CD14-positive monocyte (primary cell): ENCODE results near the gene RAB40C. TPM values are rescaled to one million over a fixed set of nuclear protein-coding genes. Genes with fewer than 3 reads are reported as not detected.
A peak's percentile ranks its signal among the peaks of the same experiment; 100 is the strongest.

Experiments
- DNase-seq, 3 donors: peaks; one replicate each; pipeline ENCODE4 v3.0.0-alpha.2; 2011 to 2022
- H2AFZ ChIP-seq: 2 replicates; pipeline ENCODE4 v1.6.0; 2012; ENCODE audit warnings: mild to moderate bottlenecking, low read depth, low read length, inconsistent platforms; ENCODE audit not compliant: insufficient read depth, poor library complexity, severe bottlenecking
- H3K27ac ChIP-seq, 2 donors: 1 replicate in 1 of 2; 2 replicates in 1 of 2; pipeline ENCODE4 v1.5.1; 2012 to 2013; ENCODE audit warnings: low read length in 2 of 2, control low read depth in 1 of 2, inconsistent platforms in 1 of 2, low read depth in 1 of 2, mild to moderate bottlenecking in 1 of 2
- H3K27me3 ChIP-seq, 2 donors: one replicate each; pipeline versions ENCODE4 v1.6.0 to v1.6.1; 2011 to 2013; ENCODE audit warnings: low read length in 2 of 2; ENCODE audit not compliant: control insufficient read depth in 2 of 2, insufficient read depth in 2 of 2
- H3K36me3 ChIP-seq, 2 donors: replicated peaks in 1 of 2; 1 replicate in 1 of 2; 2 replicates in 1 of 2; pipeline versions ENCODE4 v1.5.1 to v1.6.1; 2012 to 2013; ENCODE audit warnings: low read length in 2 of 2, control low read depth in 1 of 2, inconsistent platforms in 1 of 2, mild to moderate bottlenecking in 1 of 2; ENCODE audit not compliant: insufficient read depth in 2 of 2, control insufficient read depth in 1 of 2
- H3K4me1 ChIP-seq, 2 donors: 1 replicate in 1 of 2; 2 replicates in 1 of 2; pipeline versions ENCODE4 v1.5.1 to v1.6.1; 2012 to 2013; ENCODE audit warnings: low read length in 2 of 2, control low read depth in 1 of 2, inconsistent platforms in 1 of 2, mild to moderate bottlenecking in 1 of 2, moderate library complexity in 1 of 2; ENCODE audit not compliant: insufficient read depth in 2 of 2, control insufficient read depth in 1 of 2
- H3K4me2 ChIP-seq: replicated peaks from 2 replicates; pipeline ENCODE3; 2012; ENCODE audit warnings: low read length, moderate library complexity, mild to moderate bottlenecking; ENCODE audit not compliant: poor library complexity, severe bottlenecking; ENCODE audit errors: extremely low read depth
- H3K4me3 ChIP-seq, 3 experiments: fragments of 200-600 bp in 1 of 3; sonication (generic) in 1 of 3; replicated peaks in 1 of 3; 1 replicate in 2 of 3; 2 replicates in 1 of 3; pipeline ENCODE4 v1.5.1; 2011 to 2013; ENCODE audit warnings: low read length in 3 of 3, mild to moderate bottlenecking in 3 of 3, control low read depth in 2 of 3, low read depth in 2 of 3, inconsistent platforms in 1 of 3, moderate library complexity in 1 of 3
- H3K79me2 ChIP-seq: 2 replicates; pipeline ENCODE4 v1.6.0; 2012; ENCODE audit warnings: mild to moderate bottlenecking, control low read depth, inconsistent platforms, low read length, moderate library complexity; ENCODE audit not compliant: insufficient read depth
- H3K9ac ChIP-seq: 2 replicates; pipeline ENCODE4 v1.6.0; 2017; ENCODE audit warnings: low read length, mild to moderate bottlenecking; ENCODE audit not compliant: insufficient read depth, poor library complexity, severe bottlenecking
- H3K9me3 ChIP-seq, 2 donors: replicated peaks in 1 of 2; 1 replicate in 1 of 2; 2 replicates in 1 of 2; pipeline versions ENCODE4 v1.5.1 to v1.6.1; 2012 to 2013; ENCODE audit warnings: low read length in 2 of 2, control low read depth in 1 of 2; ENCODE audit not compliant: control insufficient read depth in 1 of 2, insufficient read depth in 1 of 2
- H4K20me1 ChIP-seq: 2 replicates; pipeline ENCODE4 v1.6.0; 2012; ENCODE audit warnings: mild to moderate bottlenecking, low read length, control low read depth, moderate library complexity; ENCODE audit not compliant: insufficient read depth
- H3K27ac Mint-ChIP-seq, 7 donors: one replicate each; pipeline ENCODE4 v1.8.0; 2020; ENCODE audit warnings: mild to moderate bottlenecking in 7 of 7, mixed read lengths in 7 of 7, moderate library complexity in 6 of 7, inconsistent platforms in 2 of 7
- H3K27me3 Mint-ChIP-seq, 3 donors: one replicate each; pipeline ENCODE4 v1.8.0; 2021 to 2022; ENCODE audit warnings: low read depth in 3 of 3, mild to moderate bottlenecking in 3 of 3, mixed read lengths in 3 of 3, moderate library complexity in 3 of 3, inconsistent platforms in 1 of 3
- H3K36me3 Mint-ChIP-seq, 2 donors: one replicate each; pipeline ENCODE4 v1.8.0; 2020; ENCODE audit warnings: mixed read lengths in 2 of 2, inconsistent platforms in 1 of 2, mild to moderate bottlenecking in 1 of 2
- H3K4me1 Mint-ChIP-seq: one replicate; pipeline ENCODE4 v1.8.0; 2020; ENCODE audit warnings: mild to moderate bottlenecking, mixed read lengths
- H3K4me3 Mint-ChIP-seq, 2 donors: one replicate each; pipeline ENCODE4 v1.8.0; 2020; ENCODE audit warnings: mild to moderate bottlenecking in 2 of 2, mixed read lengths in 2 of 2, moderate library complexity in 1 of 2
- H3K9me3 Mint-ChIP-seq, 7 donors: one replicate each; pipeline ENCODE4 v1.8.0; 2020 to 2022; ENCODE audit warnings: mixed read lengths in 7 of 7, mild to moderate bottlenecking in 6 of 7, moderate library complexity in 6 of 7, inconsistent platforms in 2 of 7
- CTCF ChIP-seq: fragments of 200-600 bp; IDR thresholded peaks from one replicate; pipeline ENCODE4 v1.8.0; 2022; ENCODE audit warnings: antibody characterized with exemption, mild to moderate bottlenecking
- WGBS: methylation state at CpG from one replicate; pipeline ENCODE4 v1.1.5; 2013; ENCODE audit warnings: missing lambda C conversion rate; ENCODE audit not compliant: insufficient coverage; 5-methylcytosine and 5-hydroxymethylcytosine counted together
- intact Hi-C, 2 donors: fragments of 100-400 bp; cut with micrococcal nuclease; formaldehyde crosslinking; loops; one replicate each; pipeline versions ENCODE4 v1.15.0 to v1.15.1; 2023
- polyA plus RNA-seq, 3 donors: library from polyadenylated mRNA; depleted of rRNA in 1 of 3; unstranded in 2 of 3; stranded (reverse) in 1 of 3; fragments of 300-500 nt in 2 of 3; fragments of >200 nt in 1 of 3; fragmentation: Illumina TruSeq in 2 of 3; gene quantifications; 1 replicate in 2 of 3; 2 replicates in 1 of 3; pipeline ENCODE4 v1.2.3, GENCODE V29; 2012 to 2021

Gene RAB40C
- polyA plus RNA-seq, 3 donors: 10.0 to 22.6 (median 10.9) TPM

DNA sequence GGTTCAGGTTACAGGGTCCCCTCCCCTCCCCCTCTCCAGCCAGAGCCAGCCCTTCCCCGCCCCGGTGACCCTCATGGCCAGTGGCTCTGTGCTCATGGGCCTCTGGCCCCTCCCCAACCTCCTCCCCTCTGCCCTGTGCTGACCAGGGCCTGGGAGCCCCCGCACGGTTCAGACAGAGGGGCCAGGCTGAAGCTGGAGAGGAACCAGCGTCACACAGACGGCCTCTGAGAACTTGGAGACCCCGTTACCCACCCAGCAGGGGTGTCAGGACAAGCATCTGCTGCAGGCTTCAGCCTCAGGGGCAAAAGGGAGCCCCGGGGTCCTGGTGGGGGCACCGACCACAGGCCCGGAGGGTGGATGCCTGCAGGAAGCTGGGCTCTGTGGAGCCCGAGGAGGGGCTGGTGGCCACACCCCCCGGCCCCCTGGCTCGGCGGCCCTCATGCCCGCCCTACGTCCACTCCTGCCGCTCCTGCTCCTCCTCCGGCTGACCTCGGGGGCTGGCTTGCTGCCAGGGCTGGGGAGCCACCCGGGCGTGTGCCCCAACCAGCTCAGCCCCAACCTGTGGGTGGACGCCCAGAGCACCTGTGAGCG, 41.0 kb downstream of the RAB40C start, which contains the start of gene WFIKKN1:
TSS of gene WFIKKN1 (plus strand) at position 171 of the 591 bp plus-strand sequence. CDS start at position 440, 269 bp downstream.
- Histone ChIP-seq H3K9ac (peak within 1 kb of the TSS; percentile 21), H3K4me3 (no peak within 1 kb of the TSS), H2AFZ (no peak within 1 kb of the TSS), H4K20me1 (peaks cover 54% of the 10 kb centered on the region), H3K9me3 (no peaks in the 10 kb centered on the region), H3K27me3 (no peaks in the 10 kb centered on the region), H3K79me2 (peaks cover 12% of the 10 kb centered on the region), H3K4me1 (peaks cover 15 to 28% of the 10 kb centered on the region in 2 donors), H3K27ac (no peak within 1 kb of the TSS), H3K36me3 (peaks cover 29 to 42% of the 10 kb centered on the region in 2 donors), H3K4me2 (no peak within 1 kb of the TSS)
- TF ChIP-seq CTCF: no peak
- no peak within 1 kb of the TSS for H3K4me3 Mint-ChIP-seq
- WGBS: 2% methylated on average over 20 of the region's 23 CpGs
- H3K27me3 Mint-ChIP-seq: peaks cover 2 to 12% (median 5%) of the 10 kb centered on the region in 3 donors
- intact Hi-C loops: no loop called here
- no peaks in the 10 kb centered on the region for H3K9me3 Mint-ChIP-seq
- peak in 1 of 3 donors; percentile 5 for DNase-seq
- peak within 1 kb of the TSS in 1 of 7 donors; percentile 15 for H3K27ac Mint-ChIP-seq
- peaks cover 8% of the 10 kb centered on the region for H3K4me1 Mint-ChIP-seq
- H3K36me3 Mint-ChIP-seq: peaks cover 28 to 34% of the 10 kb centered on the region in 2 donors

- Histone ChIP-seq H3K79me2 (peaks cover 12% of the 10 kb centered on the region), H3K36me3 (peaks cover 22 to 32% of the 10 kb centered on the region in 2 donors), H2AFZ (no peak overlapping the region), H3K27me3 (no peaks in the 10 kb centered on the region), H3K27ac (no peak overlapping the region), H3K4me1 (peaks cover 15 to 35% of the 10 kb centered on the region in 2 donors), H3K4me2 (no peak overlapping the region), H4K20me1 (peaks cover 54% of the 10 kb centered on the region), H3K4me3 (no peak overlapping the region), H3K9me3 (no peaks in the 10 kb centered on the region), H3K9ac (no peak overlapping the region)
- DNase-seq: no peak
- no peaks in the 10 kb centered on the region for H3K9me3 Mint-ChIP-seq
- no peak for TF ChIP-seq CTCF
- intact Hi-C loops: no loop called here
- peaks cover 21 to 26% of the 10 kb centered on the region in 2 donors for H3K36me3 Mint-ChIP-seq
- H3K4me3 Mint-ChIP-seq: no peak overlapping the region
- H3K27ac Mint-ChIP-seq: peak overlapping the region in 1 of 7 donors; percentile 20
- peaks cover 8% of the 10 kb centered on the region for H3K4me1 Mint-ChIP-seq
- WGBS: 72% methylated on average over 5 of the region's 9 CpGs
- peaks cover 5 to 12% (median 8%) of the 10 kb centered on the region in 3 donors for H3K27me3 Mint-ChIP-seq
Observed at GRCh38 chr16:631808-632358, 42.0 kb downstream of the RAB40C start.
